ENCODE measurements around the gene OSBPL2.

Gene OSBPL2

GRCh38 chr20:62230276-62230675 is 8.0 kb upstream of the OSBPL2 start:
- no peaks in the 10 kb centered on the region for H3K9me3 ChIP-seq (ENCODE audit: insufficient read depth, low read length, severe bottlenecking)
- no peak for DNase-seq
- H3K4me1 ChIP-seq (ENCODE audit: insufficient read depth, low read length): no peaks in the 10 kb centered on the region
- H2AFZ ChIP-seq (ENCODE audit: low read depth, low read length): no peak overlapping the region
- H3K27ac ChIP-seq (ENCODE audit: low read length): no peak overlapping the region
- H3K36me3 ChIP-seq (ENCODE audit: insufficient read depth, low read length): no peaks in the 10 kb centered on the region
- peaks cover 32% of the 10 kb centered on the region for H4K20me1 ChIP-seq (ENCODE audit: insufficient read depth, low read length)
- no peak for ATAC-seq (ENCODE audit: insufficient read depth, low read depth)
- H3K4me3 ChIP-seq (ENCODE audit: low read depth in 1 of 2, low read length in 2 of 2): no peak overlapping the region
- TF ChIP-seq EZH2 (IDR thresholded peaks at IDR 0.05; ENCODE audit: borderline replicate concordance, low read depth, low read length, severe bottlenecking) (no peak), CTCF (IDR thresholded peaks at IDR 0.05; ENCODE audit: borderline replicate concordance, extremely low read depth, low read length, poor library complexity, severe bottlenecking) (no peak)
- H3K27me3 ChIP-seq (ENCODE audit: insufficient read depth, low read length, poor library complexity): peaks cover 3% of the 10 kb centered on the region
- H3K79me2 ChIP-seq (ENCODE audit: insufficient read depth, low read length): no peaks in the 10 kb centered on the region
- H3K9ac ChIP-seq (ENCODE audit: low read depth, low read length): no peak overlapping the region
- H3K4me2 ChIP-seq (ENCODE audit: insufficient read depth, low read length): no peak overlapping the region

- no peak for ATAC-seq (ENCODE audit: insufficient read depth, low read depth)
Observed at GRCh38 chr20:62230696-62231095, 7.6 kb upstream of the OSBPL2 start.

DNA sequence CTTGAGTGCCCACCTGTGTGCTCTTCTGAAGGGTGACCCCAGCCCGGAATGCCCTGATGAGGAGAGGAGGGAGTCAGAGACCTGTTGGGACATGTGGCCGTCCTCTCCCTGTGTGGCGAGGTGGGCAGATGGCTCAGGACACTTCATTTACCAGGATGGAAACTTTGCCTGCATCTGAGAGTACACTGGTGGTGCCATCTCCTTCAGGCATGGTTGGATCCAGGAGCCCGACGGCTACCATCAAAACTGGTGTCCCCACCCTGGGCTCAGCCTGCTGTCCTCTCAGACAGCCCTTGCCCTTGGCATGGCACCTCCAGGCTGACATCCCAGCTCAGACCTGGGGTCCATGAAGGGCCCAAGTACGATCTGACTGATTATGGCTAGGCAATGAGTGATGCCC is 7.0 kb upstream of the OSBPL2 start:
- ATAC-seq (ENCODE audit: insufficient read depth, low read depth) (no peak), DNase-seq (no peak)
- Histone ChIP-seq H3K9me3 (ENCODE audit: insufficient read depth, low read length, severe bottlenecking) (no peaks in the 10 kb centered on the region), H3K4me2 (ENCODE audit: insufficient read depth, low read length) (no peak overlapping the region), H3K36me3 (ENCODE audit: insufficient read depth, low read length) (no peaks in the 10 kb centered on the region), H3K4me3 (ENCODE audit: low read depth in 1 of 2, low read length in 2 of 2) (no peak overlapping the region), H3K27ac (ENCODE audit: low read length) (no peak overlapping the region), H3K79me2 (ENCODE audit: insufficient read depth, low read length) (no peaks in the 10 kb centered on the region), H3K4me1 (ENCODE audit: insufficient read depth, low read length) (no peaks in the 10 kb centered on the region), H3K9ac (ENCODE audit: low read depth, low read length) (no peak overlapping the region), H2AFZ (ENCODE audit: low read depth, low read length) (no peak overlapping the region), H3K27me3 (ENCODE audit: insufficient read depth, low read length, poor library complexity) (peaks cover 3% of the 10 kb centered on the region), H4K20me1 (ENCODE audit: insufficient read depth, low read length) (peaks cover 25% of the 10 kb centered on the region)
- TF ChIP-seq EZH2 (IDR thresholded peaks at IDR 0.05; ENCODE audit: borderline replicate concordance, low read depth, low read length, severe bottlenecking): no peak
- no peak for TF ChIP-seq CTCF (IDR thresholded peaks at IDR 0.05; ENCODE audit: borderline replicate concordance, extremely low read depth, low read length, poor library complexity, severe bottlenecking)

More at GRCh38 chr20:62230696-62231095, 7.6 kb upstream of the OSBPL2 start:
- Histone ChIP-seq H3K4me2 (ENCODE audit: insufficient read depth, low read length) (no peak overlapping the region), H3K4me1 (ENCODE audit: insufficient read depth, low read length) (no peaks in the 10 kb centered on the region), H3K36me3 (ENCODE audit: insufficient read depth, low read length) (no peaks in the 10 kb centered on the region), H3K9me3 (ENCODE audit: insufficient read depth, low read length, severe bottlenecking) (no peaks in the 10 kb centered on the region), H3K79me2 (ENCODE audit: insufficient read depth, low read length) (no peaks in the 10 kb centered on the region), H3K9ac (ENCODE audit: low read depth, low read length) (no peak overlapping the region), H3K27me3 (ENCODE audit: insufficient read depth, low read length, poor library complexity) (peaks cover 3% of the 10 kb centered on the region), H2AFZ (ENCODE audit: low read depth, low read length) (no peak overlapping the region), H3K27ac (ENCODE audit: low read length) (no peak overlapping the region), H3K4me3 (ENCODE audit: low read depth in 1 of 2, low read length in 2 of 2) (no peak overlapping the region), H4K20me1 (ENCODE audit: insufficient read depth, low read length) (peaks cover 29% of the 10 kb centered on the region)
- TF ChIP-seq CTCF (IDR thresholded peaks at IDR 0.05; ENCODE audit: borderline replicate concordance, extremely low read depth, low read length, poor library complexity, severe bottlenecking) (no peak), EZH2 (IDR thresholded peaks at IDR 0.05; ENCODE audit: borderline replicate concordance, low read depth, low read length, severe bottlenecking) (no peak)
- no peak for DNase-seq

- Histone ChIP-seq H3K27me3 (ENCODE audit: insufficient read depth, low read length, poor library complexity) (peaks cover 3% of the 10 kb centered on the region), H3K4me3 (ENCODE audit: low read depth in 1 of 2, low read length in 2 of 2) (no peak overlapping the region), H2AFZ (ENCODE audit: low read depth, low read length) (no peak overlapping the region), H3K36me3 (ENCODE audit: insufficient read depth, low read length) (no peaks in the 10 kb centered on the region), H3K79me2 (ENCODE audit: insufficient read depth, low read length) (no peaks in the 10 kb centered on the region), H3K9ac (ENCODE audit: low read depth, low read length) (no peak overlapping the region), H4K20me1 (ENCODE audit: insufficient read depth, low read length) (peaks cover 19% of the 10 kb centered on the region), H3K4me1 (ENCODE audit: insufficient read depth, low read length) (peaks cover 2% of the 10 kb centered on the region; the same call in 1 of the 2 replicates), H3K4me2 (ENCODE audit: insufficient read depth, low read length) (no peak overlapping the region), H3K27ac (ENCODE audit: low read length) (no peak overlapping the region), H3K9me3 (ENCODE audit: insufficient read depth, low read length, severe bottlenecking) (no peaks in the 10 kb centered on the region)
- TF ChIP-seq CTCF (IDR thresholded peaks at IDR 0.05; ENCODE audit: borderline replicate concordance, extremely low read depth, low read length, poor library complexity, severe bottlenecking) (no peak), EZH2 (IDR thresholded peaks at IDR 0.05; ENCODE audit: borderline replicate concordance, low read depth, low read length, severe bottlenecking) (no peak)
- DNase-seq: no peak
- no peak for ATAC-seq (ENCODE audit: insufficient read depth, low read depth)
Observed at GRCh38 chr20:62232194-62232593, 6.1 kb upstream of the OSBPL2 start.

All from DND-41 (cell line).